ENCODE results near the gene GPR108.
A peak's percentile ranks its signal among the peaks of the same experiment; 100 is the strongest.

The GPR108 gene

DNA sequence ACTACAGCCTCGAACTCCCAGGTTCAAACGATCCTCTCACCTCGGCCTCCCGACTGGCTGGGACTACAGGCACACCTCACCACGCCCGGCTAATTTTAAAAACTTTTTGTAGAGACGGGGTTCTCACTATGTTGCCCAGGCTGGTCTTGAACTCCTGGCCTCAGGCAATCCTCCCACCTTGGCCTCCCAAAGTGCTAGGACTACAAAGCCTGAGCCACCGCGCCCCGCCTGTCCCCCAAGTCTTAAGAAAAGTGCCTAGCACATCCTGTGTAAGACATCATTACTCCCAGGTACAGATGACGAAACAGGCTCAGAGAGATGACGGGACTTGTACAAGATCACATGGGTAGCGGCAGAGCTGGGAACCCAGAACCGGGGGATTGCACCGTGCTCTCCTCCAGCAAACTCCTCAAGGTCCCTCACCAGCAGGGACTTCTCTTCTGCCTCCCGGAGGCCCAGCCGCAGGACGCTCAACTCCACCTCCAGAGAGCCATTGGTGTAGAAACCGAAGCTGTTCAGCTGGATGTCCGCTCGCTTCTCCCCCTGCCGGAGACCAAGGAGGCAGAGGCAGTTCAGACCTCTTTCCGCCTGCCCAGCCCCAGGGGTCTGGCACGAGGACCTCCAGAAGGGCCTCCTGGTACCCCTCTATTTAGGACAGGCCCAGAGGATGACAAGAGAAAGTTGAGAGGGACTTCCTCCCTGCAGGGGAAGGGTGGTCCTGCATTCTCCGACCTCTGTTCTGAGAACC is 1.0 kb downstream of the GPR108 start:
- in situ Hi-C loops (cut with HindIII; ENCODE audit: low sequenced_read_pairs) = no loop called here
- DNase-seq (ENCODE audit: low read depth) = peak; percentile 70
- peak; percentile 82 for TF ChIP-seq CTCF (IDR thresholded peaks at IDR 0.05; ENCODE audit: low read depth, low read length, missing control alignments)
- peak overlapping the region; percentile 99 for H3K4me3 ChIP-seq (ENCODE audit: low read depth, low read length)

DNA sequence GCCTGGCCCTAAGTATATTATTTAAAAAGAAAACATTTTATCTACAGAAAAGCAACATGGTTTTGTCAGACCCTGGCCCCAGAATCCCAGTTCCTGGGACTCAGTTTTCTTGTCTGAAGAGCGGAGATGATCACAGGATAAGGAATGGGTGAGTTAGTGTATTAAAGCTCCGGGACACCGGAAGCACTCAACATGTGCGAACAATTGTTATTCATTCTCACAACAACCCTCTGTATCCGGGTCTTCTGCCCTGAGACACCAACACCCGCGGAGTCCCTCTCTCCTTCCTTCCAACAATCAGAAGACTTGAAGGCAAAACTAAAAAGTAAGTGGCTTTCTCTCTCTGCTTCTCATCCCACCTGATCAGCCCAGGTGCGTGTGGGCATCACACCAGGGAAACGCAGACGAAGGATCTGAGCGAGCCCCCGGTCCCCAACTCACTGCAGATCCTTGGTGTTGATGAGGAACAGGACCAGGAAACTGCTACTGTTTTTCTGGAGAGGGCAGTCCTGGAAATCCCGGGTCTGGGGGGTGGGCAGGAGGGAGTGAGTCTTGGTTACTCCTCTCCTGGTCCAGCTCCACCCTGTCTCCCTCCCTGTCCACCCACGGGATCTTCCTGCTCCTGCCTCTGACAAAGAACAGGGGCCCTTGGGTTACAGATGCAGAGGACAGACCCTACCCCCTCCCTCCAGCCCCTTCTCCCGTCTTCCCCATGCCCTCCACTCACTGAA is 2.0 kb downstream of the GPR108 start:
- TF ChIP-seq CTCF (IDR thresholded peaks at IDR 0.05; ENCODE audit: low read depth, low read length, missing control alignments) = no peak
- DNase-seq (ENCODE audit: low read depth) = no peak

DNA sequence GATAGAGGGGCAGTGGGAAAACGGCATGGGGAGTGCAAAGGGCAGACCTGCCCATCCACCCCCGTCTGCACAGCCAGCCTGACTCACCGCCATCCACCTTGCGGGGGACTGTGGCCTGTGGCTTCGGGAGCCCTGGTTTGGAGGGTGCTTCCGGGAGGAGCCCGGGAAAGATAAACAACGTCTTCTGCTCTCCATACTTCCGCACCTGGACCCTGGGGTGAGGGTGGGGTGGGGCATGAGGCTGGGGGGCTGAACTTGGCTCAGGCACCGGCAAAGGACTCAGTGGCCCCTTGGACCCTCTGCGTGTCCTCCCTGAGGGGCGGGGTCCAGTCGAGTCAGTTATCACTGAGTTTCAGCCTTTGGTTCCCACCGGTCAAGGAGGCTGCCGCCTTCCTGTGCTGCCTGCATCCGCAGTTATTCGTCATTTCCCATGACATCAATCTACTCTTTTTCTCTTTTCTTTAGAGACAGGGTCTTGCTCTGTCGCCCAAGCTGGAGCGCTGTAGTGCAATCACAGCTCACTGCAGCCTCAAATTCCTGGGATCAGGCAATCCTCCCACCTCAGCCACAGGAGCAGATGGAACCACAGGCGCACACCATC is 3.2 kb downstream of the GPR108 start:
- H3K4me3 ChIP-seq (ENCODE audit: low read depth, low read length) = no peak overlapping the region
- no peak for TF ChIP-seq CTCF (IDR thresholded peaks at IDR 0.05; ENCODE audit: low read depth, low read length, missing control alignments)
- in situ Hi-C loops (cut with HindIII; ENCODE audit: low sequenced_read_pairs) = no loop called here
- DNase-seq (ENCODE audit: low read depth) = no peak

More for the DNA sequence above, 2.0 kb downstream of the GPR108 start:
- in situ Hi-C loops (cut with HindIII; ENCODE audit: low sequenced_read_pairs) = no loop called here
- H3K4me3 ChIP-seq (ENCODE audit: low read depth, low read length) = no peak overlapping the region

DNA sequence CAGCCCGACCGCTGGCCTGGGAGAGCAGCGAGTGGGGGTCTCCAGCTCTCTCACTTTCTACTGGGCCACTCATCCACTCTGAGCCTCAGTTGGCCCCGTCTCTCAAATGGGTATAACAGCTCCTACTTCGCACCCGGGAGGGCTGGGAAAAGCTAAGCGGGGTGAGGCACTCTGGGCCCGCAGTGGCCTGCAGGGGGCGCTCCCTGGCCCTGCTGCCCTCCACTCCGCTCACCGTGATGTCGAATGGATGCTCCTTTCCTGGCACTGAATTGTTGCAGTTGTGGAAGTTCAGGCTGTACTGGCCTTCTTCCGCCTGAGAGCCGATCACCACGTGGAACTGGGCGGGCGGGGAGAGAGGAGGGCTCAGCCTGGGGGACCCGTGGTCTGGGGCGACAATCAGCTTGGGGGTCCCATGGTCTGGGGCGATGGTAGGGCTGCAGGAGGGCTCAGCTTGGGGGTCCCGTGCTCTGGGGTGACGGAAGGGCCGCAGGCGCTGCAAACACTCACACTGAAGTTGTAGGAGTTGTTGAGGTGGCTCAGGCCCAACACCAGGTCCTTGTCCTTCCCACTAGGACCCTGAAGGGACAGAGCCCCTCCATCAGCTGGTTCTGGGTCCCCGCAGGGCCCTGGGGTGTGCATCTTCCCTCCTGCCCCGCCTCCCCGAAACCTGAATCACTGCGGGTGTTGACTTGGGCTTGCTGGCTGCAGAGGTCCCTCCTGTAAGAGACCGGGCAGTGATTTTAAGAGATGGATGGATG is 3.9 kb downstream of the GPR108 start:
- DNase-seq (ENCODE audit: low read depth) = no peak
- no peak overlapping the region for H3K4me3 ChIP-seq (ENCODE audit: low read depth, low read length)
- TF ChIP-seq CTCF (IDR thresholded peaks at IDR 0.05; ENCODE audit: low read depth, low read length, missing control alignments) = peak; percentile 16
- in situ Hi-C loops (cut with HindIII; ENCODE audit: low sequenced_read_pairs) = no loop called here

- no peak overlapping the region for H3K4me3 ChIP-seq (ENCODE audit: low read depth, low read length)
- TF ChIP-seq CTCF (IDR thresholded peaks at IDR 0.05; ENCODE audit: low read depth, low read length, missing control alignments) = no peak
- no peak for DNase-seq (ENCODE audit: low read depth)
- in situ Hi-C loops (cut with HindIII; ENCODE audit: low sequenced_read_pairs) = no loop called here
These were observed 4.5 kb downstream of the GPR108 start for GRCh38 chr19:6732803-6733337.

DNA sequence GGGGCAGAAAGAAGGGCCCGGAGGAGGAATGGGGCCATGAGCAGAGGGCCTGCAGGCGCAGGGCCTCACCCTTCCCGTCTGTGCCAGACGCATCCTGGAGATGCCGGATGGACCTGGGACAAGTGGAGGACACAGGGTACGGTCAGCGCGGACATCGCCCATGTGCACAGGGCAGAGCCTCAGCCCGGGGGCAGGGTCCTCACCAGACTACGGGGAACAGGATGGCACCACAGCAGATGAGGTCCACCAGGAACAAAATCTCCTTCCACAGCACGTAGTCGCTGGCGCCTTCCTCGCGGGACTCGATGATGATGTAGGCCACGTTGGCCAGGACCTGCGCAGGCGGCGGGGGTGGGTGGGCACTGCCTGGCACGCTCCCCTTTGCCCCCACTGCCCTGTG is 5.6 kb downstream of the GPR108 start:
- DNase-seq (ENCODE audit: low read depth) = no peak
- in situ Hi-C loops (cut with HindIII; ENCODE audit: low sequenced_read_pairs) = no loop called here
- TF ChIP-seq CTCF (IDR thresholded peaks at IDR 0.05; ENCODE audit: low read depth, low read length, missing control alignments) = no peak
- H3K4me3 ChIP-seq (ENCODE audit: low read depth, low read length) = no peak overlapping the region
